H1 (cell line): ENCODE measurements around the gene SEPTIN5. TPM values are rescaled to one million over a fixed set of nuclear protein-coding genes. Genes with fewer than 3 reads are reported as not detected.

ENCODE experiments used
- CEBPB ChIP-seq: IDR thresholded peaks from 2 replicates; pipeline ENCODE4 v1.6.1; 2012; ENCODE audit warnings: low read depth, low read length
- CHD7 ChIP-seq: fragments of 300-600 bp; sonication (generic); IDR thresholded peaks from 2 replicates; pipeline ENCODE4 v1.7.1; 2012; ENCODE audit warnings: low read length, moderate library complexity, mild to moderate bottlenecking, inconsistent platforms; ENCODE audit not compliant: insufficient replicate concordance
- CTBP2 ChIP-seq: IDR thresholded peaks from 2 replicates; pipeline ENCODE4 v1.7.0; 2011; ENCODE audit warnings: borderline replicate concordance, mild to moderate bottlenecking, moderate library complexity, mixed read lengths, low read length; ENCODE audit not compliant: insufficient read depth, insufficient read length
- EZH2 ChIP-seq: fragments of 200-600 bp; sonication (generic); IDR thresholded peaks from 2 replicates; pipeline ENCODE4 v1.7.1; 2012; ENCODE audit warnings: low read depth, mild to moderate bottlenecking, moderate library complexity, low read length, inconsistent platforms; ENCODE audit not compliant: severe bottlenecking
- FOSL1 ChIP-seq: IDR thresholded peaks from 2 replicates; pipeline ENCODE4 v1.6.1; 2011; ENCODE audit warnings: mild to moderate bottlenecking, low read depth, low read length, moderate library complexity; ENCODE audit not compliant: insufficient read depth
- KDM5A ChIP-seq: fragments of 200-600 bp; IDR thresholded peaks from 2 replicates; pipeline ENCODE4 v1.7.1; 2012; ENCODE audit warnings: mild to moderate bottlenecking, low read length, inconsistent platforms, mixed read lengths
- SAP30 ChIP-seq: fragments of 300-600 bp; sonication (generic); IDR thresholded peaks from 2 replicates; pipeline ENCODE4 v1.7.1; 2012; ENCODE audit warnings: low read length, moderate library complexity, mild to moderate bottlenecking, inconsistent platforms; ENCODE audit not compliant: insufficient read depth, insufficient replicate concordance
- SP1 ChIP-seq: IDR thresholded peaks from 2 replicates; pipeline ENCODE4 v1.6.1; 2011; ENCODE audit warnings: low read depth, low read length
- TAF1 ChIP-seq: IDR thresholded peaks from 2 replicates; pipeline ENCODE4 v1.6.1; 2011; ENCODE audit warnings: mild to moderate bottlenecking, low read depth, low read length
- TAF7 ChIP-seq: optimal IDR thresholded peaks from 2 replicates; pipeline ENCODE3; 2011; ENCODE audit warnings: low read depth, mild to moderate bottlenecking, inconsistent platforms, low read length, moderate library complexity, borderline replicate concordance
- TBP ChIP-seq: IDR thresholded peaks from 2 replicates; pipeline ENCODE4 v1.6.1; 2011; ENCODE audit warnings: low read depth, low read length, improper control_type of control experiment
- polyA plus RNA-seq, 7 experiments: library from polyadenylated mRNA; depleted of rRNA in 3 of 7; stranded (reverse) in 5 of 7; unstranded in 2 of 7; fragments of >200 nt in 5 of 7; fragments of 200-250 nt in 2 of 7; gene quantifications; 1 replicate in 5 of 7; 2 replicates in 1 of 7; 4 replicates in 1 of 7; pipeline versions ENCODE4 v1.2.1 to v1.2.3, GENCODE V29; 2011 to 2013; ENCODE audit warnings: missing spikeins in 2 of 7, mixed read lengths in 2 of 7
- total RNA-seq: library from RNA; stranded (reverse); fragmentation: NEBNext Ultra II Directional; extraction: Animal tissue kit (Norgen Biotek cat#: 25700); gene quantifications from 2 replicates; pipeline ENCODE4 v1.2.1, GENCODE V29; 2021

The SEPTIN5 gene
- total and polyA plus RNA-seq, 2 of the 8 experiments (the other 6 are each of a cell fraction or from before 2014, with no cell fraction given): 6.0 to 8.6 TPM

DNA sequence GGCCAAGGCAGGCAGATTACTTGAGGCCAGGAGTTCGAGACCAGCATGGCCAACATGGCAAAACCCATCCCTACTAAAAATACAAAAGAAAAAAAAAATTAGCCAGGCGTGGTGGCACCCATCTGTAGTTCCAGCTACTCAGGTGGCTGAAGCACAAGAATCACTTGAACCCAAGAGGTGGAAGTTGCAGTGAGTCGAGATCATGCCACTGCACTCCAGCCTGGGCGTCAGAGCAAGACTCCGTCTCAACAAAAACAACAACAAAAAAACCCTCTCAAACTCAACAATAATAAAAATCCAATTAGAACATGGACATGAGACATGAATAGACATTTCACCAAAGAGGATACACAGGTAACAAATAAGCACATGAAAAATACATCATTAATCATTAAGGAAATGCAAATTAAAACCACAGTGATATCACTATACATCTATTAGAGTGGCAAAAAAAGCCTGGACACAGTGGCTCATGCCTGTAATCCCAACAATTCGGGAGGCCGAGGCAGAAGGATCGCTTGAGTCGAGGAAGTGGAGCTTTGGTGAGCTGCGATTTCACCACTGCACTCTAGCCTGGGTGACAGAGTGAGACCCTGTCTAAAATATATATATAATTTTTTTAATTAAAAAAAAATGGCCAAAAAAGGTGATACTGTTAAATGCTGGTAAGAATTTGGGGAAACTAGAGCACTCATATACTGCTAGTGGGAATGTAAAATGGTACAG lies 12.7 kb upstream of the SEPTIN5 start (continued):
- TF ChIP-seq CHD7 (no peak), TAF1 (no peak), CTBP2 (no peak), SAP30 (no peak), KDM5A (no peak), CEBPB (no peak), SP1 (no peak), TAF7 (no peak), FOSL1 (no peak), TBP (no peak), EZH2 (no peak)
